Measurements from ENCODE around the gene EZH1. TPM values are rescaled to one million over a fixed set of nuclear protein-coding genes. Genes with fewer than 3 reads are reported as not detected.
A peak's percentile ranks its signal among the peaks of the same experiment; 100 is the strongest.
"Not testable (repeated sequence)": the region's sequence is repeated elsewhere in the genome, so short reads cannot be mapped to it uniquely, and the experiment has no call there.

Gene EZH1
- total and polyA plus RNA-seq, 8 donors: 6.3 to 512 (median 29.1) TPM

- no peak overlapping the region for H3K4me3 ChIP-seq
- intact Hi-C loops (cut with DNase I; ENCODE audit: low total_unique reads): no loop called here
- 47 to 66% (median 52%) methylated on average over 7 of the region's 7 CpGs for WGBS, 5 donors
- peak in 1 of 2 donors; percentile 11 for DNase-seq
- peak overlapping the region; percentile 3 to 64 (median 51) for H3K27ac ChIP-seq
- H3K36me3 ChIP-seq: no peaks in the 10 kb centered on the region
- no peaks in the 10 kb centered on the region for H3K9me3 ChIP-seq
- TF ChIP-seq, protein P1, sequence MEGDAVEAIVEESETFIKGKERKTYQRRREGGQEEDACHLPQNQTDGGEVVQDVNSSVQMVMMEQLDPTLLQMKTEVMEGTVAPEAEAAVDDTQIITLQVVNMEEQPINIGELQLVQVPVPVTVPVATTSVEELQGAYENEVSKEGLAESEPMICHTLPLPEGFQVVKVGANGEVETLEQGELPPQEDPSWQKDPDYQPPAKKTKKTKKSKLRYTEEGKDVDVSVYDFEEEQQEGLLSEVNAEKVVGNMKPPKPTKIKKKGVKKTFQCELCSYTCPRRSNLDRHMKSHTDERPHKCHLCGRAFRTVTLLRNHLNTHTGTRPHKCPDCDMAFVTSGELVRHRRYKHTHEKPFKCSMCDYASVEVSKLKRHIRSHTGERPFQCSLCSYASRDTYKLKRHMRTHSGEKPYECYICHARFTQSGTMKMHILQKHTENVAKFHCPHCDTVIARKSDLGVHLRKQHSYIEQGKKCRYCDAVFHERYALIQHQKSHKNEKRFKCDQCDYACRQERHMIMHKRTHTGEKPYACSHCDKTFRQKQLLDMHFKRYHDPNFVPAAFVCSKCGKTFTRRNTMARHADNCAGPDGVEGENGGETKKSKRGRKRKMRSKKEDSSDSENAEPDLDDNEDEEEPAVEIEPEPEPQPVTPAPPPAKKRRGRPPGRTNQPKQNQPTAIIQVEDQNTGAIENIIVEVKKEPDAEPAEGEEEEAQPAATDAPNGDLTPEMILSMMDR (IDR thresholded peaks at IDR 0.05): no peak
- H3K27me3 ChIP-seq: no peaks in the 10 kb centered on the region
- peaks cover 8 to 51% (median 42%) of the 10 kb centered on the region in 4 donors for H3K4me1 ChIP-seq
Observed at GRCh38 chr17:42748202-42748907, 3.5 kb upstream of the EZH1 start.

- intact Hi-C loops (cut with DNase I; ENCODE audit: low total_unique reads): no loop called here
Observed at GRCh38 chr17:42744283-42744805, 496 bp downstream of the EZH1 start.

GRCh38 chr17:42743595-42744282 is 1.1 kb downstream of the EZH1 start:
- Histone ChIP-seq H3K4me3 (peak overlapping the region; percentile 57 to 86 (median 73)), H3K36me3 (peaks cover 0 to 6% (median 2%) of the 10 kb centered on the region in 4 donors), H3K27me3 (no peaks in the 10 kb centered on the region), H3K4me1 (peaks cover 11 to 50% (median 42%) of the 10 kb centered on the region in 4 donors), H3K9me3 (no peaks in the 10 kb centered on the region), H3K27ac (peak overlapping the region; percentile 94 to 97 (median 96))
- TF ChIP-seq, protein P1 (IDR thresholded peaks at IDR 0.05): peak in 1 of 7 experiments; percentile 11
- TF ChIP-seq EP300 (IDR thresholded peaks at IDR 0.05): no peak
- intact Hi-C loops (cut with DNase I; ENCODE audit: low total_unique reads): no loop called here
- 31 to 44% (median 33%) methylated on average over 10 of the region's 10 CpGs for WGBS, 5 donors
- no peak for DNase-seq

More at GRCh38 chr17:42744283-42744805, 496 bp downstream of the EZH1 start:
- peak overlapping the region; percentile 57 to 86 (median 73) for H3K4me3 ChIP-seq
- WGBS, 5 donors: 1 to 4% (median 1%) methylated on average over 28 to 32 of the region's 32 CpGs
- H3K36me3 ChIP-seq: peaks cover 0 to 6% (median 2%) of the 10 kb centered on the region in 4 donors
- H3K4me1 ChIP-seq: peaks cover 11 to 56% (median 47%) of the 10 kb centered on the region in 4 donors
- no peak for TF ChIP-seq EP300 (IDR thresholded peaks at IDR 0.05)
- TF ChIP-seq, protein P1 (IDR thresholded peaks at IDR 0.05): no peak
- no peak for TF ChIP-seq POLR2A (IDR thresholded peaks at IDR 0.05)
- no peak for TF ChIP-seq POLR2AphosphoS5 (IDR thresholded peaks at IDR 0.05)
- no peaks in the 10 kb centered on the region for H3K27me3 ChIP-seq
- no peaks in the 10 kb centered on the region for H3K9me3 ChIP-seq
- peak; percentile 76 to 86 for DNase-seq
- peak overlapping the region; percentile 94 to 97 (median 96) for H3K27ac ChIP-seq

DNA sequence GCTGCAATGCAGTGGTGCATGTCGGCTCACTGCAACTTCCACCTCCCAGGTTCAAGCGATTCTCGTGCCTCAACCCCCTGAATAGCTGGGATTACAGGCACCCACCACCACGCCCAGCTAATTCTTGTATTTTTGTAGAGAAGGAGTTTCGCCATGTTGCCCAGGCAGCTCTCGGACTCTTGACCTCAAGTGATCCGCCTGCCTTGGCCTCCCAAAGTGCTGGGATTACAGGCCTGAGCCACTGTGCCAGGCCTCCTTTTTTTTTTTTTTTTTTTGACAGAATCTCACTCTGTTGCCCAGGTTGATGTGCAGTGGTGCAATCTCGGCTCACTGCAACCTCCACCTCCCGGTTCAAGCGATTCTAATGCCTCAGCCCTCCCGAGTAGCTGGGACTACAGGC is 1.9 kb downstream of the EZH1 start:
- H3K4me3 ChIP-seq; intact Hi-C loops (cut with DNase I; ENCODE audit: low total_unique reads); DNase-seq; H3K36me3 ChIP-seq; H3K9me3 ChIP-seq; H3K27me3 ChIP-seq: not testable (repeated sequence)
- H3K27ac ChIP-seq: peak overlapping the region in 1 of 5 donors; percentile 97
- 92 to 96% (median 95%) methylated on average over 11 of the region's 11 CpGs for WGBS, 5 donors
- peaks cover 11 to 41% (median 38%) of the 10 kb centered on the region in 4 donors for H3K4me1 ChIP-seq
